ENCODE data around the gene SLC2A4RG. TPM values are rescaled to one million over a fixed set of nuclear protein-coding genes. Genes with fewer than 3 reads are reported as not detected.

Gene SLC2A4RG
- total RNA-seq, 1 donor from 2014 or later: 10.4 TPM

GRCh38 chr20:63734946-63735858 lies 4.4 kb upstream of the SLC2A4RG start:
- Histone ChIP-seq H3K4me3 (ENCODE audit: low read length in 3 of 3) (no peak overlapping the region), H3K36me3 (ENCODE audit: control insufficient read depth in 3 of 3, insufficient read depth in 3 of 3, low read length in 3 of 3) (peaks cover 25 to 29% (median 25%) of the 10 kb centered on the region in 3 donors), H3K4me1 (ENCODE audit: control insufficient read depth in 3 of 3, insufficient read depth in 3 of 3, low read length in 3 of 3) (peaks cover 7 to 14% (median 13%) of the 10 kb centered on the region in 3 donors), H3K9me3 (ENCODE audit: control insufficient read depth in 3 of 3, low read length in 3 of 3) (no peaks in the 10 kb centered on the region), H3K9ac (ENCODE audit: low read depth in 1 of 3, low read length in 3 of 3) (no peak overlapping the region), H3K27me3 (ENCODE audit: control insufficient read depth in 3 of 3, insufficient read depth in 3 of 3, low read length in 3 of 3) (no peaks in the 10 kb centered on the region), H3K27ac (ENCODE audit: low read depth, low read length) (no peak overlapping the region)

GRCh38 chr20:63735859-63736718 lies 3.5 kb upstream of the SLC2A4RG start, which contains the start of gene LIME1:
Gene LIME1 (plus strand): TSS chr20:63736664. CDS start chr20:63737550, 886 bp downstream.
- H3K27ac ChIP-seq (ENCODE audit: low read depth, low read length): no peak within 1 kb of the TSS
- H3K4me3 ChIP-seq (ENCODE audit: low read length in 3 of 3): no peak within 1 kb of the TSS

GRCh38 chr20:63736893-63737694 lies 2.5 kb upstream of the SLC2A4RG start:
- no peak overlapping the region for H3K27ac ChIP-seq (ENCODE audit: low read depth, low read length)
- H3K4me3 ChIP-seq (ENCODE audit: low read length in 3 of 3): no peak overlapping the region
- H3K27me3 ChIP-seq (ENCODE audit: control insufficient read depth in 3 of 3, insufficient read depth in 3 of 3, low read length in 3 of 3): no peaks in the 10 kb centered on the region
- peaks cover 19 to 31% (median 25%) of the 10 kb centered on the region in 3 donors for H3K36me3 ChIP-seq (ENCODE audit: control insufficient read depth in 3 of 3, insufficient read depth in 3 of 3, low read length in 3 of 3)
- H3K9ac ChIP-seq (ENCODE audit: low read depth in 1 of 3, low read length in 3 of 3): no peak overlapping the region
- no peaks in the 10 kb centered on the region for H3K9me3 ChIP-seq (ENCODE audit: control insufficient read depth in 3 of 3, low read length in 3 of 3)
- peaks cover 22 to 28% (median 25%) of the 10 kb centered on the region in 3 donors for H3K4me1 ChIP-seq (ENCODE audit: control insufficient read depth in 3 of 3, insufficient read depth in 3 of 3, low read length in 3 of 3)

More at GRCh38 chr20:63735859-63736718, 3.5 kb upstream of the SLC2A4RG start, which contains the start of gene LIME1:
- H3K36me3 ChIP-seq (ENCODE audit: control insufficient read depth in 3 of 3, insufficient read depth in 3 of 3, low read length in 3 of 3): peaks cover 22 to 29% (median 25%) of the 10 kb centered on the region in 3 donors
- no peaks in the 10 kb centered on the region for H3K27me3 ChIP-seq (ENCODE audit: control insufficient read depth in 3 of 3, insufficient read depth in 3 of 3, low read length in 3 of 3)
- H3K4me1 ChIP-seq (ENCODE audit: control insufficient read depth in 3 of 3, insufficient read depth in 3 of 3, low read length in 3 of 3): peaks cover 13 to 20% (median 20%) of the 10 kb centered on the region in 3 donors
- H3K9me3 ChIP-seq (ENCODE audit: control insufficient read depth in 3 of 3, low read length in 3 of 3): no peaks in the 10 kb centered on the region
- H3K9ac ChIP-seq (ENCODE audit: low read depth in 1 of 3, low read length in 3 of 3): no peak within 1 kb of the TSS

- Histone ChIP-seq H3K36me3 (ENCODE audit: control insufficient read depth in 3 of 3, insufficient read depth in 3 of 3, low read length in 3 of 3) (peaks cover 20 to 33% (median 25%) of the 10 kb centered on the region in 3 donors), H3K27ac (ENCODE audit: low read depth, low read length) (no peak overlapping the region), H3K4me1 (ENCODE audit: control insufficient read depth in 3 of 3, insufficient read depth in 3 of 3, low read length in 3 of 3) (peaks cover 23 to 28% (median 27%) of the 10 kb centered on the region in 3 donors), H3K9me3 (ENCODE audit: control insufficient read depth in 3 of 3, low read length in 3 of 3) (no peaks in the 10 kb centered on the region), H3K9ac (ENCODE audit: low read depth in 1 of 3, low read length in 3 of 3) (no peak overlapping the region), H3K27me3 (ENCODE audit: control insufficient read depth in 3 of 3, insufficient read depth in 3 of 3, low read length in 3 of 3) (no peaks in the 10 kb centered on the region), H3K4me3 (ENCODE audit: low read length in 3 of 3) (no peak overlapping the region)
Measured at GRCh38 chr20:63737695-63737944, 2.0 kb upstream of the SLC2A4RG start.

GRCh38 chr20:63737945-63738686 lies 1.5 kb upstream of the SLC2A4RG start:
- Histone ChIP-seq H3K36me3 (ENCODE audit: control insufficient read depth in 3 of 3, insufficient read depth in 3 of 3, low read length in 3 of 3) (peaks cover 22 to 33% (median 26%) of the 10 kb centered on the region in 3 donors), H3K27me3 (ENCODE audit: control insufficient read depth in 3 of 3, insufficient read depth in 3 of 3, low read length in 3 of 3) (no peaks in the 10 kb centered on the region), H3K27ac (ENCODE audit: low read depth, low read length) (peak overlapping the region; percentile 97), H3K4me1 (ENCODE audit: control insufficient read depth in 3 of 3, insufficient read depth in 3 of 3, low read length in 3 of 3) (peaks cover 25 to 28% (median 27%) of the 10 kb centered on the region in 3 donors), H3K9me3 (ENCODE audit: control insufficient read depth in 3 of 3, low read length in 3 of 3) (no peaks in the 10 kb centered on the region), H3K9ac (ENCODE audit: low read depth in 1 of 3, low read length in 3 of 3) (peak overlapping the region in 2 of 3 donors; percentile 93 to 94), H3K4me3 (ENCODE audit: low read length in 3 of 3) (peak overlapping the region in 2 of 3 donors; percentile 56 to 77)

GRCh38 chr20:63738687-63739129 lies 868 bp upstream of the SLC2A4RG start:
- no peaks in the 10 kb centered on the region for H3K9me3 ChIP-seq (ENCODE audit: control insufficient read depth in 3 of 3, low read length in 3 of 3)
- peak overlapping the region in 2 of 3 donors; percentile 76 to 77 for H3K4me3 ChIP-seq (ENCODE audit: low read length in 3 of 3)
- H3K27me3 ChIP-seq (ENCODE audit: control insufficient read depth in 3 of 3, insufficient read depth in 3 of 3, low read length in 3 of 3): no peaks in the 10 kb centered on the region
- H3K27ac ChIP-seq (ENCODE audit: low read depth, low read length): peak overlapping the region; percentile 97
- H3K36me3 ChIP-seq (ENCODE audit: control insufficient read depth in 3 of 3, insufficient read depth in 3 of 3, low read length in 3 of 3): peaks cover 25 to 32% (median 25%) of the 10 kb centered on the region in 3 donors
- peak overlapping the region; percentile 72 to 94 (median 93) for H3K9ac ChIP-seq (ENCODE audit: low read depth in 1 of 3, low read length in 3 of 3)
- H3K4me1 ChIP-seq (ENCODE audit: control insufficient read depth in 3 of 3, insufficient read depth in 3 of 3, low read length in 3 of 3): peaks cover 25 to 28% (median 27%) of the 10 kb centered on the region in 3 donors

GRCh38 chr20:63740070-63740626 lies 572 bp downstream of the SLC2A4RG start:
- peaks cover 12 to 22% (median 13%) of the 10 kb centered on the region in 3 donors for H3K36me3 ChIP-seq (ENCODE audit: control insufficient read depth in 3 of 3, insufficient read depth in 3 of 3, low read length in 3 of 3)
- H3K4me1 ChIP-seq (ENCODE audit: control insufficient read depth in 3 of 3, insufficient read depth in 3 of 3, low read length in 3 of 3): peaks cover 25 to 28% (median 27%) of the 10 kb centered on the region in 3 donors

GRCh38 chr20:63740627-63741353 lies 1.2 kb downstream of the SLC2A4RG start:
- Histone ChIP-seq H3K27me3 (ENCODE audit: control insufficient read depth in 3 of 3, insufficient read depth in 3 of 3, low read length in 3 of 3) (no peaks in the 10 kb centered on the region), H3K9ac (ENCODE audit: low read depth in 1 of 3, low read length in 3 of 3) (peak overlapping the region; percentile 76 to 94 (median 86)), H3K4me1 (ENCODE audit: control insufficient read depth in 3 of 3, insufficient read depth in 3 of 3, low read length in 3 of 3) (peaks cover 25 to 28% (median 27%) of the 10 kb centered on the region in 3 donors), H3K4me3 (ENCODE audit: low read length in 3 of 3) (peak overlapping the region; percentile 71 to 77 (median 74)), H3K36me3 (ENCODE audit: control insufficient read depth in 3 of 3, insufficient read depth in 3 of 3, low read length in 3 of 3) (peaks cover 8 to 16% (median 9%) of the 10 kb centered on the region in 3 donors), H3K9me3 (ENCODE audit: control insufficient read depth in 3 of 3, low read length in 3 of 3) (no peaks in the 10 kb centered on the region), H3K27ac (ENCODE audit: low read depth, low read length) (peak overlapping the region; percentile 86)

More at GRCh38 chr20:63740070-63740626, 572 bp downstream of the SLC2A4RG start:
- Histone ChIP-seq H3K4me3 (ENCODE audit: low read length in 3 of 3) (peak overlapping the region; percentile 71 to 77 (median 74)), H3K27me3 (ENCODE audit: control insufficient read depth in 3 of 3, insufficient read depth in 3 of 3, low read length in 3 of 3) (no peaks in the 10 kb centered on the region), H3K9ac (ENCODE audit: low read depth in 1 of 3, low read length in 3 of 3) (peak overlapping the region; percentile 62 to 94 (median 74)), H3K27ac (ENCODE audit: low read depth, low read length) (peak overlapping the region; percentile 86), H3K9me3 (ENCODE audit: control insufficient read depth in 3 of 3, low read length in 3 of 3) (no peaks in the 10 kb centered on the region)

Measured in skeletal muscle tissue (tissue), 4 donors.